ENCODE measurements around the gene NEDD8. TPM values are rescaled to one million over a fixed set of nuclear protein-coding genes. Genes with fewer than 3 reads are reported as not detected.
A peak's percentile ranks its signal among the peaks of the same experiment; 100 is the strongest.

NEDD8 gene
- total RNA-seq, 2 donors from 2014 or later = 126 to 150 TPM

DNA sequence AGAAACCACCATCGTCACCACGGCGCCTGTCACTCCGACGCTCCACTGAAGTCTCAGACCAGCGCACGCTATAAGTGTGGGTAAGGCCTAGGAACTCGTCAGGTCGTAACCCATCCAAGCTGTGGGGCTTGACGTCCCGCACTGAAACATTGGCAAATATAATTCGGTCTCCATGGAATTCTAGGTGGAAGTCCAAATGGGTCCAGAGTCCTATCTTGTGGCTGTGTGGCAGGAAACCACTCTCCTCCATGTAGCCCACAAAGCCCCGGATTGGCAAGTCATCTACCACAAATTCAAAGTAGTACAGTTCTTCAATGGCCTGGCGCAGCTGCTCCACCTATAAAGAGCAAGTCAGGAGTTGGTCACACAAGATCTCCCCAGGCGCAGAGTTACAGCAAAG lies 39.2 kb downstream of the NEDD8 start:
- no peaks in the 10 kb centered on the region for H3K27me3 ChIP-seq
- H3K9ac ChIP-seq (ENCODE audit: low read depth in 2 of 2, low read length in 2 of 2) = no peak overlapping the region
- H3K27ac ChIP-seq = no peak overlapping the region
- no peaks in the 10 kb centered on the region for H3K9me3 ChIP-seq
- DNase-seq = no peak
- no peak overlapping the region for H3K4me3 ChIP-seq
- TF ChIP-seq, protein P1, sequence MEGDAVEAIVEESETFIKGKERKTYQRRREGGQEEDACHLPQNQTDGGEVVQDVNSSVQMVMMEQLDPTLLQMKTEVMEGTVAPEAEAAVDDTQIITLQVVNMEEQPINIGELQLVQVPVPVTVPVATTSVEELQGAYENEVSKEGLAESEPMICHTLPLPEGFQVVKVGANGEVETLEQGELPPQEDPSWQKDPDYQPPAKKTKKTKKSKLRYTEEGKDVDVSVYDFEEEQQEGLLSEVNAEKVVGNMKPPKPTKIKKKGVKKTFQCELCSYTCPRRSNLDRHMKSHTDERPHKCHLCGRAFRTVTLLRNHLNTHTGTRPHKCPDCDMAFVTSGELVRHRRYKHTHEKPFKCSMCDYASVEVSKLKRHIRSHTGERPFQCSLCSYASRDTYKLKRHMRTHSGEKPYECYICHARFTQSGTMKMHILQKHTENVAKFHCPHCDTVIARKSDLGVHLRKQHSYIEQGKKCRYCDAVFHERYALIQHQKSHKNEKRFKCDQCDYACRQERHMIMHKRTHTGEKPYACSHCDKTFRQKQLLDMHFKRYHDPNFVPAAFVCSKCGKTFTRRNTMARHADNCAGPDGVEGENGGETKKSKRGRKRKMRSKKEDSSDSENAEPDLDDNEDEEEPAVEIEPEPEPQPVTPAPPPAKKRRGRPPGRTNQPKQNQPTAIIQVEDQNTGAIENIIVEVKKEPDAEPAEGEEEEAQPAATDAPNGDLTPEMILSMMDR (IDR thresholded peaks at IDR 0.05) = no peak
- no peaks in the 10 kb centered on the region for H3K36me3 ChIP-seq
- intact Hi-C loops (cut with DNase I) = no loop called here
- H3K4me1 ChIP-seq = peaks cover 4% of the 10 kb centered on the region

DNA sequence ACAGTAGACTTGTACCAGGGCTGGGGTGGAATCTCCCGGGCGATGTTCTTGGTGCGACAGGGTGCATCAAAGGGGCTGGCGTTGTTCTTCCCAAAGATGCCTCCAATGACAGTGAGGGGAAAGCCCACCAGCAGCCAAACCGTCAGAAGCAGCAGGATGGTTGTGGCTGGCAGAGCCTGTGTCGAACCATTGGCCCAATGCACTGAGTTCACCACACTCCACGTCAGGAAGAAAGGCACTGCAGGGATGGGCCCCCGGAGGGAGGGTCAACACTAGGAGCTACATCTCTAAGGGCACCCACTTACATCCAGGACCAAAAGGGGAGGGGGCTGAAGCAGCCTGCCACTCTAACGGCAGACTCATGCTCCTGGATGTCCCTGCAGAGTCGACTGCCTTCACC lies 41.8 kb downstream of the NEDD8 start:
- no peak overlapping the region for H3K4me3 ChIP-seq
- no peaks in the 10 kb centered on the region for H3K36me3 ChIP-seq

DNA sequence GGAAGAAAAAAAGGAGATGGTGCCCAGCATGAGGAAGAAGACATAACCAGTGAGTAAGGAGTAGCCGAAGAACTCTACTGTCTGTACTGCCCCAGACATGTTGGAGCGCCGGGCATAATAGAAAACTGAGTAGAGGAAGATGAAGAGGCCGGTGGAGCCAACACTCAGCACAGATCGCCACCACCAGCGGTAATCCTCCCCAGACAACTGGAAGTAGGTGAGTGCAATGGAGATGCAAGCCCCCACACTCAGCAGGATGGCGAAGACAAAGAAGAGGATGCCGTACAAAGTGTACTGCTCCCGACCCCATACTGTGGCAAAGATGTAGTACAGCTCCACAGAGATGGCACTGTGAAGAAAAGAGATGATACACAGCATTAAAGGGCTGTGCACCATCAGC lies 42.7 kb downstream of the NEDD8 start:
- Histone ChIP-seq H3K27me3 (no peaks in the 10 kb centered on the region), H3K4me3 (no peak overlapping the region), H3K9ac (ENCODE audit: low read depth in 2 of 2, low read length in 2 of 2) (no peak overlapping the region), H3K9me3 (no peaks in the 10 kb centered on the region), H3K27ac (no peak overlapping the region), H3K4me1 (peaks cover under 1% of the 10 kb centered on the region), H3K36me3 (no peaks in the 10 kb centered on the region)
- intact Hi-C loops (cut with DNase I) = no loop called here
- no peak for DNase-seq
- TF ChIP-seq, protein P1 (IDR thresholded peaks at IDR 0.05) = no peak

More for the DNA sequence above, 41.8 kb downstream of the NEDD8 start:
- no peaks in the 10 kb centered on the region for H3K27me3 ChIP-seq
- no peak overlapping the region for H3K9ac ChIP-seq (ENCODE audit: low read depth in 2 of 2, low read length in 2 of 2)
- TF ChIP-seq, protein P1 (IDR thresholded peaks at IDR 0.05) = no peak
- DNase-seq = no peak
- peaks cover 4% of the 10 kb centered on the region for H3K4me1 ChIP-seq
- H3K9me3 ChIP-seq = no peaks in the 10 kb centered on the region
- intact Hi-C loops (cut with DNase I) = no loop called here
- H3K27ac ChIP-seq = no peak overlapping the region

DNA sequence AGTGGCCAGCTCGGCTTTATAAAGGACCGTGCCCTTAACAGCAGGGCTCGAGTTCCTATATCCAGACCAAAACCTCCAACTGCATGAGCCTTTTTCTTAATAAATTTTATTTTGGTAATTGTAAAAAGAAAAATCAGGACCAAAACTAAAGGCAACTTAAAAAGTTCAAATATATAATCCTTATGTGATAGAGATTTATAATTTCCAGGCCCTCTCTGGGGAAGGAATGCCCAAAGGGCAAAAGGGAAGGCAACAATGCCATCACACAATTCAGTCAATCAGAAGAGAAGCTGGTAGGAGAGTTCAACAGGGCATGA lies 43.1 kb downstream of the NEDD8 start:
- Histone ChIP-seq H3K9me3 (no peaks in the 10 kb centered on the region), H3K27me3 (no peaks in the 10 kb centered on the region), H3K9ac (ENCODE audit: low read depth in 2 of 2, low read length in 2 of 2) (no peak overlapping the region), H3K36me3 (no peaks in the 10 kb centered on the region), H3K27ac (no peak overlapping the region), H3K4me3 (peak overlapping the region; percentile 54), H3K4me1 (no peaks in the 10 kb centered on the region)
- TF ChIP-seq, protein P1 (IDR thresholded peaks at IDR 0.05) = no peak
- DNase-seq = no peak
- intact Hi-C loops (cut with DNase I) = no loop called here

DNA sequence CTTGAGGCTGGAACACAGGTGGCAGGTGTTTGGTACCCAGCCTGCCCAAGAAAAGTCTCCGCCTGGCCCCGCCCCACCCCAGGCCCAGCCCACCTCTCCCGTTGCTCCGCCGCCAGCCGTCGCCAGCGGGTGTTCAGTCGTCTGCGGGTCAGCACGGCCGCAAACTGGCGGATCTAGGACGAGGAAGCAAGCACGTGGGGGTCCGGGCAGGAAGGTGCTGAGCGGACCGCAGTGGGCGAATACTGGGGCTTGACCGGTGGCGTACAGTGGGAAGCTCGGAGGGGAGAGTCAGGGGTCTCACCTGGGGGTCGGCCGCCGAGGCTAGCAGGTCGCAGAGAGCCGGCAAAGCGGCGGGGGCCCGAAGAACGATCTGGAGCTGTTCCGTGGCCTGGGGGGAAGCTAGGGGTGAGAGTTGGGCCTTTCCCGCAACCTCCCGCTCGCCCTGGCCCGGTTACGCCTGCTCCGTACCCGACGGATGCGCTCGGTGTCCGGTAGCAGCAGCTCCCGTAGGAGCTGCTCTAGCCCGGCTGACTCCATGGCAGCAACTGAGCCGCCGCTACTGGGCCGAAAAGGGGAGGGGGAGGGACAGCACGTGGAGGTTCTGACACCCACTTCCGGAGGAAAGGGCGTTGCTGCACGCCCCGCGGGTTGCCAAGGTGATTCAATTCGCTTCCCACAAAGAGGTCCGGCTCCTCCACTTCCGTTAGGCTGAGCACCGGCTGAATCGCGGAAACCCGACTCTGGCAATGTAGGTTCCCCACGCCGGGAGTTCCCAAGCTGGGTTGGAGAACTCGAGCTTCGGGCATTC lies 43.7 kb downstream of the NEDD8 start, which contains the start of gene IPO4:
IPO4 (minus strand) TSS at position 566 of the 808 bp plus-strand sequence; CDS start at position 537, 29 bp downstream.
- H3K4me1 ChIP-seq = no peaks in the 10 kb centered on the region
- H3K9ac ChIP-seq (ENCODE audit: low read depth in 2 of 2, low read length in 2 of 2) = peak within 1 kb of the TSS; percentile 52 to 79
- TF ChIP-seq, protein P1 (IDR thresholded peaks at IDR 0.05) = no peak
- DNase-seq = peak; percentile 95
- H3K4me3 ChIP-seq = peak within 1 kb of the TSS; percentile 54
- H3K9me3 ChIP-seq = no peaks in the 10 kb centered on the region
- no peaks in the 10 kb centered on the region for H3K27me3 ChIP-seq
- peak within 1 kb of the TSS; percentile 38 for H3K27ac ChIP-seq
- no peaks in the 10 kb centered on the region for H3K36me3 ChIP-seq
- intact Hi-C loops (cut with DNase I) = no loop called here
